Panc1 (cell line): ENCODE results near the gene ARHGEF28.

ENCODE experiments used
- POLR2AphosphoS5 ChIP-seq: IDR thresholded peaks from 2 replicates; pipeline ENCODE4 v1.6.1; 2012; ENCODE audit warnings: mild to moderate bottlenecking, low read depth, low read length, moderate library complexity
- SIN3A ChIP-seq: IDR thresholded peaks from 2 replicates; pipeline ENCODE4 v1.6.1; 2012; ENCODE audit warnings: low read depth, mild to moderate bottlenecking, low read length, moderate library complexity, borderline replicate concordance; ENCODE audit not compliant: insufficient read depth
- TCF7L2 ChIP-seq: IDR thresholded peaks from 2 replicates; pipeline ENCODE4 v1.6.1; 2011; ENCODE audit warnings: mild to moderate bottlenecking, low read depth, low read length, inconsistent platforms
- TF ChIP-seq, protein P1 (sequence below): fragments of 450-650 bp; IDR thresholded peaks from 2 replicates; pipeline ENCODE4 v1.5.1; 2017; ENCODE audit warnings: mild to moderate bottlenecking
- TF ChIP-seq, protein P2 (sequence below), 2 experiments: IDR thresholded peaks; 2 replicates each; pipeline ENCODE4 v1.6.1; 2011 to 2012; ENCODE audit warnings: low read depth in 2 of 2, control low read depth in 1 of 2, low read length in 1 of 2, mild to moderate bottlenecking in 1 of 2, moderate library complexity in 1 of 2; ENCODE audit not compliant: insufficient read depth in 1 of 2

DNA sequence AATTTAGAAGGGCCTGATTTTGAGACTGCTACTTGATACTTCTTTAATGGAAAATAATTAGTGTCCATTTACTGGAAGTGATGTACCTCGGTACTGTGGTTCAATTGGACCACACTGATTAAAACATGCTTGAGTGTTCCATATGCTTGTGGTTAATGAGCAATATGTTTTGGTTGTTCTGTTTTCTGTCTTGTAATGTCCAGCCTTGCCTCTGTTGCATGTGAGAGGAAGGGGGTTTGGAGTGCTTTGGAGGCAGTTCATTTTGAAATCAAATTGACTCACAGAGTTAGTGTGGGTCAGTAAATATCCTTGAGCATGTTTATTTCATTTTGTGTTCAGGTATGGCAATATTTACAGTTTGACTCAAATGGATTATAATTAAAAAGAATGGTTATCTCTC is 334.4 kb downstream of the ARHGEF28 start:
- TF ChIP-seq, protein P1, sequence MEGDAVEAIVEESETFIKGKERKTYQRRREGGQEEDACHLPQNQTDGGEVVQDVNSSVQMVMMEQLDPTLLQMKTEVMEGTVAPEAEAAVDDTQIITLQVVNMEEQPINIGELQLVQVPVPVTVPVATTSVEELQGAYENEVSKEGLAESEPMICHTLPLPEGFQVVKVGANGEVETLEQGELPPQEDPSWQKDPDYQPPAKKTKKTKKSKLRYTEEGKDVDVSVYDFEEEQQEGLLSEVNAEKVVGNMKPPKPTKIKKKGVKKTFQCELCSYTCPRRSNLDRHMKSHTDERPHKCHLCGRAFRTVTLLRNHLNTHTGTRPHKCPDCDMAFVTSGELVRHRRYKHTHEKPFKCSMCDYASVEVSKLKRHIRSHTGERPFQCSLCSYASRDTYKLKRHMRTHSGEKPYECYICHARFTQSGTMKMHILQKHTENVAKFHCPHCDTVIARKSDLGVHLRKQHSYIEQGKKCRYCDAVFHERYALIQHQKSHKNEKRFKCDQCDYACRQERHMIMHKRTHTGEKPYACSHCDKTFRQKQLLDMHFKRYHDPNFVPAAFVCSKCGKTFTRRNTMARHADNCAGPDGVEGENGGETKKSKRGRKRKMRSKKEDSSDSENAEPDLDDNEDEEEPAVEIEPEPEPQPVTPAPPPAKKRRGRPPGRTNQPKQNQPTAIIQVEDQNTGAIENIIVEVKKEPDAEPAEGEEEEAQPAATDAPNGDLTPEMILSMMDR = no peak
- TF ChIP-seq SIN3A (no peak), POLR2AphosphoS5 (no peak), TCF7L2 (no peak)
- TF ChIP-seq, protein P2, sequence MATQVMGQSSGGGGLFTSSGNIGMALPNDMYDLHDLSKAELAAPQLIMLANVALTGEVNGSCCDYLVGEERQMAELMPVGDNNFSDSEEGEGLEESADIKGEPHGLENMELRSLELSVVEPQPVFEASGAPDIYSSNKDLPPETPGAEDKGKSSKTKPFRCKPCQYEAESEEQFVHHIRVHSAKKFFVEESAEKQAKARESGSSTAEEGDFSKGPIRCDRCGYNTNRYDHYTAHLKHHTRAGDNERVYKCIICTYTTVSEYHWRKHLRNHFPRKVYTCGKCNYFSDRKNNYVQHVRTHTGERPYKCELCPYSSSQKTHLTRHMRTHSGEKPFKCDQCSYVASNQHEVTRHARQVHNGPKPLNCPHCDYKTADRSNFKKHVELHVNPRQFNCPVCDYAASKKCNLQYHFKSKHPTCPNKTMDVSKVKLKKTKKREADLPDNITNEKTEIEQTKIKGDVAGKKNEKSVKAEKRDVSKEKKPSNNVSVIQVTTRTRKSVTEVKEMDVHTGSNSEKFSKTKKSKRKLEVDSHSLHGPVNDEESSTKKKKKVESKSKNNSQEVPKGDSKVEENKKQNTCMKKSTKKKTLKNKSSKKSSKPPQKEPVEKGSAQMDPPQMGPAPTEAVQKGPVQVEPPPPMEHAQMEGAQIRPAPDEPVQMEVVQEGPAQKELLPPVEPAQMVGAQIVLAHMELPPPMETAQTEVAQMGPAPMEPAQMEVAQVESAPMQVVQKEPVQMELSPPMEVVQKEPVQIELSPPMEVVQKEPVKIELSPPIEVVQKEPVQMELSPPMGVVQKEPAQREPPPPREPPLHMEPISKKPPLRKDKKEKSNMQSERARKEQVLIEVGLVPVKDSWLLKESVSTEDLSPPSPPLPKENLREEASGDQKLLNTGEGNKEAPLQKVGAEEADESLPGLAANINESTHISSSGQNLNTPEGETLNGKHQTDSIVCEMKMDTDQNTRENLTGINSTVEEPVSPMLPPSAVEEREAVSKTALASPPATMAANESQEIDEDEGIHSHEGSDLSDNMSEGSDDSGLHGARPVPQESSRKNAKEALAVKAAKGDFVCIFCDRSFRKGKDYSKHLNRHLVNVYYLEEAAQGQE (IDR thresholded peaks at IDR 0.05; ENCODE audit: insufficient read depth in 1 of 2, low read depth in 2 of 2, low read length in 1 of 2) = no peak
